ENCODE data around the gene PANX2. TPM values are rescaled to one million over a fixed set of nuclear protein-coding genes. Genes with fewer than 3 reads are reported as not detected.

PANX2 gene
- total and polyA plus RNA-seq, 2 donors (not counting 1 experiment from before 2014, with no cell fraction given): 0.04 to 0.59 TPM

GRCh38 chr22:50224071-50224470, 53.5 kb downstream of the PANX2 start:
- Histone ChIP-seq H3K4me3 (ENCODE audit: control extremely low read depth in 1 of 5, extremely low read depth in 1 of 5, insufficient read depth in 1 of 5, low read depth in 2 of 5, low read length in 4 of 5) (no peak overlapping the region), H3K27me3 (replicated peaks in 1 of 4; ENCODE audit: control extremely low read depth in 1 of 4, control insufficient read depth in 3 of 4, insufficient read depth in 4 of 4, low read length in 3 of 4) (no peaks in the 10 kb centered on the region), H4K20me1 (ENCODE audit: control insufficient read depth, insufficient read depth, low read length, poor library complexity, severe bottlenecking) (peaks cover 23% of the 10 kb centered on the region), H3K4me2 (replicated peaks; ENCODE audit: low read depth, low read length, poor library complexity, severe bottlenecking) (no peak overlapping the region), H3K36me3 (replicated peaks in 1 of 2; ENCODE audit: control extremely low read depth in 1 of 2, control insufficient read depth in 1 of 2, extremely low read depth in 1 of 2, insufficient read depth in 2 of 2, low read length in 1 of 2) (peaks cover 0 to 65% of the 10 kb centered on the region in 2 experiments), H3K9me3 (ENCODE audit: control extremely low read depth in 1 of 3, control insufficient read depth in 2 of 3, insufficient read depth in 1 of 3, low read length in 2 of 3) (no peaks in the 10 kb centered on the region), H3K79me2 (ENCODE audit: control insufficient read depth, insufficient read depth, low read length) (peaks cover 19% of the 10 kb centered on the region), H3K9ac (ENCODE audit: low read length) (no peak overlapping the region), H2AFZ (ENCODE audit: insufficient read depth, low read depth, low read length, poor library complexity, severe bottlenecking) (no peak overlapping the region), H3K27ac (ENCODE audit: low read length in 2 of 2) (no peak overlapping the region), H3K4me1 (ENCODE audit: control insufficient read depth in 2 of 2, insufficient read depth in 2 of 2, low read length in 2 of 2) (no peaks in the 10 kb centered on the region)
- POLR2A ChIA-PET: no interaction called here
- no peaks in the 10 kb centered on the region for H3K27me3 Mint-ChIP-seq
- no peaks in the 10 kb centered on the region for H3K9me3 Mint-ChIP-seq (ENCODE audit: insufficient read depth)
- TF ChIP-seq EZH2 (IDR thresholded peaks at IDR 0.05; ENCODE audit: borderline replicate concordance, insufficient read depth, low read depth, low read length, poor library complexity, severe bottlenecking): no peak
- TF ChIP-seq, protein P1, sequence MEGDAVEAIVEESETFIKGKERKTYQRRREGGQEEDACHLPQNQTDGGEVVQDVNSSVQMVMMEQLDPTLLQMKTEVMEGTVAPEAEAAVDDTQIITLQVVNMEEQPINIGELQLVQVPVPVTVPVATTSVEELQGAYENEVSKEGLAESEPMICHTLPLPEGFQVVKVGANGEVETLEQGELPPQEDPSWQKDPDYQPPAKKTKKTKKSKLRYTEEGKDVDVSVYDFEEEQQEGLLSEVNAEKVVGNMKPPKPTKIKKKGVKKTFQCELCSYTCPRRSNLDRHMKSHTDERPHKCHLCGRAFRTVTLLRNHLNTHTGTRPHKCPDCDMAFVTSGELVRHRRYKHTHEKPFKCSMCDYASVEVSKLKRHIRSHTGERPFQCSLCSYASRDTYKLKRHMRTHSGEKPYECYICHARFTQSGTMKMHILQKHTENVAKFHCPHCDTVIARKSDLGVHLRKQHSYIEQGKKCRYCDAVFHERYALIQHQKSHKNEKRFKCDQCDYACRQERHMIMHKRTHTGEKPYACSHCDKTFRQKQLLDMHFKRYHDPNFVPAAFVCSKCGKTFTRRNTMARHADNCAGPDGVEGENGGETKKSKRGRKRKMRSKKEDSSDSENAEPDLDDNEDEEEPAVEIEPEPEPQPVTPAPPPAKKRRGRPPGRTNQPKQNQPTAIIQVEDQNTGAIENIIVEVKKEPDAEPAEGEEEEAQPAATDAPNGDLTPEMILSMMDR (IDR thresholded peaks at IDR 0.05): no peak
- no peaks in the 10 kb centered on the region for H3K4me1 Mint-ChIP-seq
- DNase-seq (no peak), ATAC-seq (ENCODE audit: low read depth) (no peak)
- 97% methylated on average over 16 of the region's 16 CpGs for WGBS (ENCODE audit: insufficient coverage)
- CTCF ChIA-PET: interaction anchor here (0.7 kb wide), 2 partner anchors 13 to 33 kb away, joined by 3 read pairs; no protein-coding TSS in a partner anchor
- no peak overlapping the region for H3K27ac Mint-ChIP-seq
- H3K4me3 Mint-ChIP-seq: no peak overlapping the region
- intact Hi-C loops (cut with micrococcal nuclease): no loop called here

- WGBS (ENCODE audit: insufficient coverage): 94% methylated on average over 24 of the region's 24 CpGs
- peaks cover 33% of the 10 kb centered on the region for H4K20me1 ChIP-seq (ENCODE audit: control insufficient read depth, insufficient read depth, low read length, poor library complexity, severe bottlenecking)
- ChIA-PET CTCF (no interaction called here), POLR2A (no interaction called here)
- H2AFZ ChIP-seq (ENCODE audit: insufficient read depth, low read depth, low read length, poor library complexity, severe bottlenecking): no peak overlapping the region
- no peaks in the 10 kb centered on the region for H3K27me3 ChIP-seq (replicated peaks in 1 of 4; ENCODE audit: control extremely low read depth in 1 of 4, control insufficient read depth in 3 of 4, insufficient read depth in 4 of 4, low read length in 3 of 4)
- no peak for ATAC-seq (ENCODE audit: low read depth)
- H3K27ac ChIP-seq (ENCODE audit: low read length in 2 of 2): no peak overlapping the region
- Mint-ChIP-seq H3K27me3 (no peaks in the 10 kb centered on the region), H3K27ac (no peak overlapping the region), H3K4me3 (no peak overlapping the region), H3K9me3 (ENCODE audit: insufficient read depth) (no peaks in the 10 kb centered on the region), H3K4me1 (no peaks in the 10 kb centered on the region)
- H3K9ac ChIP-seq (ENCODE audit: low read length): no peak overlapping the region
- peaks cover 0 to 66% of the 10 kb centered on the region in 2 experiments for H3K36me3 ChIP-seq (replicated peaks in 1 of 2; ENCODE audit: control extremely low read depth in 1 of 2, control insufficient read depth in 1 of 2, extremely low read depth in 1 of 2, insufficient read depth in 2 of 2, low read length in 1 of 2)
- DNase-seq: no peak
- H3K9me3 ChIP-seq (ENCODE audit: control extremely low read depth in 1 of 3, control insufficient read depth in 2 of 3, insufficient read depth in 1 of 3, low read length in 2 of 3): no peaks in the 10 kb centered on the region
- no peaks in the 10 kb centered on the region for H3K4me1 ChIP-seq (ENCODE audit: control insufficient read depth in 2 of 2, insufficient read depth in 2 of 2, low read length in 2 of 2)
- H3K79me2 ChIP-seq (ENCODE audit: control insufficient read depth, insufficient read depth, low read length): peaks cover 32% of the 10 kb centered on the region
- TF ChIP-seq EZH2 (IDR thresholded peaks at IDR 0.05; ENCODE audit: borderline replicate concordance, insufficient read depth, low read depth, low read length, poor library complexity, severe bottlenecking): no peak
- TF ChIP-seq, protein P1 (IDR thresholded peaks at IDR 0.05): no peak
- H3K4me2 ChIP-seq (replicated peaks; ENCODE audit: low read depth, low read length, poor library complexity, severe bottlenecking): no peak overlapping the region
- intact Hi-C loops (cut with micrococcal nuclease): no loop called here
- no peak overlapping the region for H3K4me3 ChIP-seq (ENCODE audit: control extremely low read depth in 1 of 5, extremely low read depth in 1 of 5, insufficient read depth in 1 of 5, low read depth in 2 of 5, low read length in 4 of 5)
These were observed 54.9 kb downstream of the PANX2 start for GRCh38 chr22:50225200-50225969.
